Osteocyte (in vitro differentiated cells): ENCODE data around the gene SMARCA4. TPM values are rescaled to one million over a fixed set of nuclear protein-coding genes. Genes with fewer than 3 reads are reported as not detected.

ENCODE experiments used
- DNase-seq: peaks from one replicate; pipeline ENCODE4 v3.0.0; 2021; ENCODE audit warnings: mixed read lengths; ENCODE audit not compliant: unreplicated experiment; ENCODE audit errors: extremely low spot score
- H3K27ac Mint-ChIP-seq: one replicate; pipeline ENCODE4 v1.8.0; 2021; ENCODE audit warnings: mild to moderate bottlenecking, mixed read lengths; ENCODE audit not compliant: unreplicated experiment
- H3K27me3 Mint-ChIP-seq: one replicate; pipeline ENCODE4 v1.8.0; 2021; ENCODE audit warnings: mixed read lengths; ENCODE audit not compliant: unreplicated experiment
- H3K36me3 Mint-ChIP-seq: one replicate; pipeline ENCODE4 v1.8.0; 2021; ENCODE audit warnings: mixed read lengths; ENCODE audit not compliant: unreplicated experiment
- H3K4me1 Mint-ChIP-seq: one replicate; pipeline ENCODE4 v1.8.0; 2021; ENCODE audit warnings: mixed read lengths; ENCODE audit not compliant: unreplicated experiment
- H3K4me3 Mint-ChIP-seq: one replicate; pipeline ENCODE4 v1.8.0; 2021; ENCODE audit warnings: mild to moderate bottlenecking, moderate library complexity, mixed read lengths; ENCODE audit not compliant: unreplicated experiment
- H3K9me3 Mint-ChIP-seq: one replicate; pipeline ENCODE4 v1.8.0; 2021; ENCODE audit warnings: mixed read lengths; ENCODE audit not compliant: unreplicated experiment
- total RNA-seq: library from RNA; stranded (reverse); gene quantifications from 2 replicates; pipeline ENCODE4 v1.2.1, GENCODE V29; 2021
- TF ChIP-seq, protein P1 (sequence below): fragments of 200-600 bp; sonication (generic); IDR thresholded peaks from 2 replicates; pipeline ENCODE4 v1.5.0; 2021; ENCODE audit warnings: antibody characterized with exemption, mild to moderate bottlenecking, moderate library complexity

Gene SMARCA4
- total RNA-seq, 1 donor from 2014 or later: 131 TPM

GRCh38 chr19:11020982-11021759 lies 60.3 kb downstream of the SMARCA4 start:
- H3K4me3 Mint-ChIP-seq: no peak overlapping the region
- H3K27ac Mint-ChIP-seq: no peak overlapping the region
- no peaks in the 10 kb centered on the region for H3K27me3 Mint-ChIP-seq
- H3K4me1 Mint-ChIP-seq: peaks cover 2% of the 10 kb centered on the region
- H3K9me3 Mint-ChIP-seq: no peaks in the 10 kb centered on the region
- peaks cover 50% of the 10 kb centered on the region for H3K36me3 Mint-ChIP-seq
- TF ChIP-seq, protein P1, sequence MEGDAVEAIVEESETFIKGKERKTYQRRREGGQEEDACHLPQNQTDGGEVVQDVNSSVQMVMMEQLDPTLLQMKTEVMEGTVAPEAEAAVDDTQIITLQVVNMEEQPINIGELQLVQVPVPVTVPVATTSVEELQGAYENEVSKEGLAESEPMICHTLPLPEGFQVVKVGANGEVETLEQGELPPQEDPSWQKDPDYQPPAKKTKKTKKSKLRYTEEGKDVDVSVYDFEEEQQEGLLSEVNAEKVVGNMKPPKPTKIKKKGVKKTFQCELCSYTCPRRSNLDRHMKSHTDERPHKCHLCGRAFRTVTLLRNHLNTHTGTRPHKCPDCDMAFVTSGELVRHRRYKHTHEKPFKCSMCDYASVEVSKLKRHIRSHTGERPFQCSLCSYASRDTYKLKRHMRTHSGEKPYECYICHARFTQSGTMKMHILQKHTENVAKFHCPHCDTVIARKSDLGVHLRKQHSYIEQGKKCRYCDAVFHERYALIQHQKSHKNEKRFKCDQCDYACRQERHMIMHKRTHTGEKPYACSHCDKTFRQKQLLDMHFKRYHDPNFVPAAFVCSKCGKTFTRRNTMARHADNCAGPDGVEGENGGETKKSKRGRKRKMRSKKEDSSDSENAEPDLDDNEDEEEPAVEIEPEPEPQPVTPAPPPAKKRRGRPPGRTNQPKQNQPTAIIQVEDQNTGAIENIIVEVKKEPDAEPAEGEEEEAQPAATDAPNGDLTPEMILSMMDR: no peak
- no peak for DNase-seq

- Mint-ChIP-seq H3K4me1 (peaks cover 2% of the 10 kb centered on the region), H3K9me3 (no peaks in the 10 kb centered on the region), H3K36me3 (peaks cover 47% of the 10 kb centered on the region), H3K27me3 (no peaks in the 10 kb centered on the region), H3K27ac (no peak overlapping the region), H3K4me3 (no peak overlapping the region)
- TF ChIP-seq, protein P1: no peak
- DNase-seq: no peak
These were observed 60.9 kb downstream of the SMARCA4 start for GRCh38 chr19:11021760-11022144.

DNA sequence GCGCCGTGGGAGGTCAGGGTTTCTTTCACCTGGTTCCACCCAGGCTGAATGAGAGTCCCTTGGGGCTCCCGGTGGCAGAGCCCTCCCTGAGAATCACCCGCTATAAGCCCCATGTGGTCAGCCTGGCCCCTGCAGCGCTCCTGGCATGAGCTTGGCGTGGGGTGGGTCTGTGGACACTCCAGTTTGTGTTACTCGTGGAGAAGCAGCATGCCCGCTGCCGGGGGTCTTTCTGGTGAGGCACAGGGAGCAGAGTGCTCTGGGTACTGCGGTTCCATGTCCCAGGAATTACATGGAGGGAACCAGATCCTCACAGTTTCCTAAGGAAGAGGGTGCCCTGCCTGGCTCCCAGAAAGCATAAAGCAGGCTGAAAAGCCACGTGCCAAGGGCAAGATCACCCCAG lies 62.2 kb downstream of the SMARCA4 start:
- no peak overlapping the region for H3K27ac Mint-ChIP-seq
- no peak overlapping the region for H3K4me3 Mint-ChIP-seq
- no peaks in the 10 kb centered on the region for H3K9me3 Mint-ChIP-seq
- peaks cover 49% of the 10 kb centered on the region for H3K36me3 Mint-ChIP-seq
- no peaks in the 10 kb centered on the region for H3K27me3 Mint-ChIP-seq
- no peak for DNase-seq
- H3K4me1 Mint-ChIP-seq: peaks cover 2% of the 10 kb centered on the region
- TF ChIP-seq, protein P1: no peak

- peaks cover 46% of the 10 kb centered on the region for H3K36me3 Mint-ChIP-seq
- TF ChIP-seq, protein P1: no peak
- H3K27me3 Mint-ChIP-seq: no peaks in the 10 kb centered on the region
- H3K27ac Mint-ChIP-seq: no peak overlapping the region
- DNase-seq: no peak
- peaks cover 2% of the 10 kb centered on the region for H3K4me1 Mint-ChIP-seq
- H3K4me3 Mint-ChIP-seq: no peak overlapping the region
- no peaks in the 10 kb centered on the region for H3K9me3 Mint-ChIP-seq
These were observed 62.9 kb downstream of the SMARCA4 start for GRCh38 chr19:11023710-11024109.

DNA sequence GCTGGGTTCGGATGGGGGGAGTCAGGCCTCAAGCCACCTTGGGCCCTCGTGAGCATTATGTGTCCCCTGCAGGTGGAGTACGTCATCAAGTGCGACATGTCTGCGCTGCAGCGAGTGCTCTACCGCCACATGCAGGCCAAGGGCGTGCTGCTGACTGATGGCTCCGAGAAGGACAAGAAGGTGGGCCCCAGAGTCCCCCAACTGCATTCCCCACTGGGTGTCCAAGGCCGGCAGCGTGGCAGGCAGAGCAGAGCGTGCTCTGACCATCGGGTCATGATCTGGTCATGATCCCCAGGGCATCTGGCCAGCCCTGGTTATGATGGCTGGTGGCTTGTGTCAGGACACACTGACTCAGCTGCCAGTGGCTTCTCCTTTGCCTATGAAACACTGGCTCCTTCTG lies 63.4 kb downstream of the SMARCA4 start:
- Mint-ChIP-seq H3K4me3 (no peak overlapping the region), H3K27ac (no peak overlapping the region), H3K36me3 (peaks cover 43% of the 10 kb centered on the region), H3K4me1 (peaks cover 2% of the 10 kb centered on the region), H3K9me3 (no peaks in the 10 kb centered on the region), H3K27me3 (no peaks in the 10 kb centered on the region)
- TF ChIP-seq, protein P1: no peak
- DNase-seq: no peak
